Heart left ventricle (tissue), 13 donors: ENCODE measurements around the gene RANGRF.

ENCODE experiments used
- CTCF ChIP-seq, 12 donors: fragments of 200-600 bp; sonication (generic) in 4 of 12; IDR thresholded peaks; one replicate each; pipeline versions ENCODE4 v1.5.0 to v1.8.0; 2018 to 2022; ENCODE audit warnings: antibody characterized with exemption in 12 of 12, mild to moderate bottlenecking in 5 of 12
- POLR2A ChIP-seq, 2 donors: fragments of 450-650 bp; IDR thresholded peaks; one replicate each; pipeline ENCODE4 v1.6.1; 2017; ENCODE audit warnings: antibody characterized with exemption in 2 of 2, mild to moderate bottlenecking in 2 of 2, moderate library complexity in 2 of 2
- donor health status: ischemic (EF 13 %, LVEDD 7.1; RV severe dilation, severe dysfunction).
- donor health status: DM: no; HTN: yes; CAD: no.
- donor health status: DM: no; HTN: no; CAD: no.
- donor health status: ischemic (EF 25% LVEDD 6.9; RV normal size, moderate dysfunction).
- donor health status: ischemic (EF 25% LVEDD 5.7; RV mildly dilated, moderate dysfunction).
- donor health status: ischemic (EF 35%, LVEDD 5.7; RV mildly dilated, moderate dysfunction).
- donor health status: nonischemic (EF 11% LVEDD 7.7; RV severe dilation, severe dysfunction).
- donor health status: DM: yes; HTN: yes; CAD: no.
- donor health status: PGD.
- donor health status: ischemic (EF 29% LVEDD 5.4; RV normal size, mild dysfunction).
- donor health status: nonischemic (EF 23%, LVEDD 6.1; RV moderate dilation, normal function).

- TF ChIP-seq CTCF (IDR thresholded peaks at IDR 0.05): no peak
- no peak for TF ChIP-seq POLR2A (IDR thresholded peaks at IDR 0.05)
These were observed 24.5 kb downstream of the RANGRF start for GRCh38 chr17:8312726-8313600.
